CD4-positive, alpha-beta T cell treated with Interleukin-17A for 1 hour (primary cell): ENCODE measurements around the gene GALNT16.
"Not testable (repeated sequence)": the region's sequence is repeated elsewhere in the genome, so short reads cannot be mapped to it uniquely, and the experiment has no call there.

Source experiments
- DNase-seq: peaks from one replicate; pipeline ENCODE4 v3.0.0-alpha.2; 2020

GALNT16 gene

DNA sequence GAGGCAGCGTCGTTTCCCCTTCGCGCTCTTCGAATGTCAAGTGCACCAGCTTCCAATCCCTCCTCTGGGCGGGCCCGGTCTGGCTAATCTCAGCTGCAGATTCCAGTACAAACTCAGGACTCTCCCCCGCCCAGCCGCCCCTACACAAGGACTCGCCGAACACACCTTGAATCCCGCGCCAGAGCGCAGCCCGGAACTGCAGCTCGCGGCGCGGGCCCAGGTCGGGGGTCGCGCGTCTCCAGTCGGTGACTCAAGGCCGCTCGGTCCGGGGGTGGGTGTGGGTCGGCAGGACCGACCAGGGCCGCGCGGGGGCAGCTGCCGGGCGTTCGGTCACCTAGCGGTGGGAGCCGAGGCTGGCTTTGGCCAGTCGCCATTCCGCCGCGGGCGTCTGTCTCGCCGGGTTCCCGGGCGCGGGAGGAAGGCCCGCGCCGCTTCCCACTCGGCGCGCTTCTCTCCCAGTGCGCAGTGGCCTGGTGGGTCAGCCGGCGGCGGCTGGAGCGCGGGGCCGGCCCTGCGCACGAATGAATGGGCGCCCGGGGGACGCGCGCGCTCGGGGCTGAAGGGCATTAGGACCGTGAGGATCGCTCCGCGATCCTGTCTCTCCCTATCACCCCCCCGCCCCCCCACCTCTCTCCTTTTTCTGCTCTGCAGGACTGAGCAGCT is at the start of gene GALNT16:
TSS of gene GALNT16 (plus strand) at position 632 of the 663 bp plus-strand sequence. CDS start 133 bp downstream, outside the sequence.
- no peak for DNase-seq

DNA sequence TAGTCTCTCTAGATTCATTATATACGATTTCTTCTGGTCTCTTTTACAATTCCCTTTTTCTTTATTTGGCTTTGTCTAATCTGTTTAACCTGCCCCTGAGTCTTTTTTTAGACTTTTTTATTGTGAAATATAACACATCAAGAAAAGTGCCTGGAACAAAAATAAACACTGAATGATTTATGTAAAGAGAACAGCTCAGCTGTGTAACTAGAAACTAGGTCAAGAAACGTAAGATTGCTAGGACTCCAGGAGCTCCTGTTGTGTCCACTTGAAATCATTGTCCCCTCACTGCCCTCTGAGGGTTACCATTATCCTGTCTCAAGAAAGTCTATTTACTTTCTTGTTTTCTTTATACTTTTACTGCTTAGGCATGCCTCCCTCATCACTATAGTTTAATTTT is 45.6 kb upstream of the GALNT16 start:
- DNase-seq: no peak

DNA sequence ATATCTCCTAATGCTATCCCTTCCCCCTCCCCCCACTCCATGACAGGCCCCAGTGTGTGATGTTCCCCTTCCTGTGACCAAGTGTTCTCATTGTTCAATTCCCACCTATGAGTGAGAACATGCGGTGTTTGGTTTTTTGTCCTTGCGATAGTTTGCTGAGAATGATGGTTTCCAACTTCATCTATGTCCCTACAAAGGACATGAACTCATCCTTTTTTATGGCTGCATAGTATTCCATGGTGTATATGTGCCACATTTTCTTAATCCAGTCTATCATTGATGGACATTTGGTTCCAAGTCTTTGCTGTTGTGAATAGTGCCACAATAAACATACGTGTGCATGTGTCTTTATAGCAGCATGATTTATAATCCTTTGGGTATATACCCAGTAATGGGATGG is 42.3 kb upstream of the GALNT16 start:
- not testable (repeated sequence) for DNase-seq

DNA sequence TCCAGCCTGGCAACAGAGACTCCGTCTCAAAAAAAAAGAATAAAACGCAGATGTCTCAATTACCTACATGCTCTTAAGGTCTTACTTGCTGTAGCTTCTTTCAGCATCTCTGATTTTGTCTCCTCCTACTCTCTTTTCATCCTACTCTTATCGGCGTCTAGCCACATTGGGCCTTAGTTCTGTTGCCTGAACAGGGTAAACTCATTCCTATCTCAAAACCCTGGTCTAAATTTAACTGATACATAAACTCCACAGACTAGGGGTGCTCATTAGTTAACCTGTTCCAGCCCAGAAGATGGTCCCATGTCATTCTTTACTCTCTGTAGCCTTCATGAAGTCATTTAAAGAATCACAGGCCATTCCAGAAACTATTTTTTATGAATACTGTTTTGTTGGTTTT is 35.0 kb upstream of the GALNT16 start:
- no peak for DNase-seq

DNA sequence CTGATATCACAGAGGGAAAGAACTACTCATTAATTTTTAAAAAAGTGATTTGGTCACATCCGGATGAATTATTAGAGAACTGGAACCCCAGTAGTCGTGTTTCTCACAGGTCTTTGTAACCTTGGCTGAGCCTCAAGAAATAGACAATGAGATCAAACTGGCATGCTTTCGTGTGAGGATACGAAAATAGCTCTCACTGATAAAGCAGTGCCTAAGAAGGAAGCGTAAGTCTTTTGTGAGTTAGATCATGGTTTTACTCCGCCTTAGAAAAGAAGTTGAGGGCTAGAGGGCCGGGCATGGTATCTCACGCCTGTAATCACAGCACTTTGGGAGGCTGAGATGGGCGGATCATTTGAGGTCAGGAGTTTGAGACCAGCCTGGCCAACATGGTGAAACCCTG is 33.8 kb upstream of the GALNT16 start:
- DNase-seq: no peak

DNA sequence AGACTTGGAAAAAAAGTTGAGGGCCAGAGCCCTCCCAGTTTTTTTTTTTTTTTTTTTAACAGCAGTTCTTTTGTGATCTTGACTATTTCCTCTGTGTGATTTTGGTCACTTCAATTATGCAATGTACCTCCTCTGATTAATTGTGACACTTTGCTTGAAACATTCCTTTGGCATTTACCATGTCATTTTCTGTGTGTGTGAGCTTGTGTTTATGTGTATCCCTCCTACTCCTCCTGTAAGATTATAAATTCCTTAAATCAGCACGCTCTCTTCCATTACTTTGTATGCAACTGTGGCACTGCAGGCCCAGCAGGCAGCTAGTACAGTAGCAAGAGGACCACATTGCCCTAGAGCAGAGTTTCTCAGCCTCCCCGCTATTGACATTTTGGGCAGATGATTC is 33.2 kb upstream of the GALNT16 start:
- DNase-seq: no peak

DNA sequence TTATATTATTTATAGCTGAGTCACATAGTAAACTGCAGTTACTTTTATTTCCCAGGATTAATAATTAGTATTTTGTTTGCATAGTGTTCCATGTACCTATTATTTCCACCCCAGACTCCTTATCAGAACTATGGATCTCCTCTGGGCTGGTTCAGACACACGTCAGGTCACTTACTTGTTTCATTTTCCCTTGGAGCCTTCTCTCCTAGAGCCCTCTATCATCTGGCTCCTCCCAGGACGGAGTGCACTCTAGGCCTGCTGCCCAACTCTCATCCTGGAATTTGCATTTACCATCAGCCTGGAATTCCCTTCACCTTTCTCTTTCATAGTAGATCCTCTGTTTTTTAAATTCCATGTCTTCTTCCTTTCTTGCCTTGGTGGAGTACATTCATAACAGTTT is 28.5 kb upstream of the GALNT16 start:
- no peak for DNase-seq

DNA sequence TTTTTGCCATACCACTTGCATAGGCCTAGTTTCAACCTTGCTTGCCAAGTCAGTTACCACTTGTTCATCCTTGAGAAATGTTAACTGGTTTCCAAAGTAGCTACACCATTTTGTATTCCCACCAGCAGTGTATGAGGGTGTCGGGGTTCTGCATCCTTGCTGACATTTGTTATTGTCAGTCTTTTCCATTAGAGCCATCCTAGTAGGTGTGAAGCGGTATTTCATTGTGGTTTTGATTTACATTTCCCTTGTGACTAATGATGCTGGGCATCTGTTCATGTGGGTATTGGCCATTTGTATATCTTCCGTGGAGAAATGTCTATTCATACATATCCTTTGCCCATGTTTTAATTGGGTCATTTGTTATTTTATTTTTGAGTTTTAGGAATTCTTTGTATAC is 27.6 kb upstream of the GALNT16 start:
- DNase-seq: no peak

DNA sequence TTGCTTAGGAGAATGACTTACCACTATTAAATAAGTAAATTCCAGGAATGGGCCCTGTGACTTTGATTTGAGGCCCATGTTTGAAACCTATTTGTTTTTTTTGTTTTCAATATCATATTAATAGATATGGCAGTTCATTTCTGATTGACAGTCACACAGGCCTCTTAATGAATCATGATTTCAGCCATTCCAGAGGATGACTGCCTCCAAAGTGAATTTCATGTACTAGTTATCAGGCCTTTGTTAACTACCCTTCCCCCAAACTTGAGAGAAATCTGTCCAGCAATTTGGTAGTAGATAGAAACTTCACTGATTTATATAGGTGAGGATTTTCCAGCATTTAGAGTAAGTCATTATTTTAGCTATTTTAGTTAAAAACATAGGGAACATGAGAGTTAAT is 25.9 kb upstream of the GALNT16 start:
- DNase-seq: no peak

DNA sequence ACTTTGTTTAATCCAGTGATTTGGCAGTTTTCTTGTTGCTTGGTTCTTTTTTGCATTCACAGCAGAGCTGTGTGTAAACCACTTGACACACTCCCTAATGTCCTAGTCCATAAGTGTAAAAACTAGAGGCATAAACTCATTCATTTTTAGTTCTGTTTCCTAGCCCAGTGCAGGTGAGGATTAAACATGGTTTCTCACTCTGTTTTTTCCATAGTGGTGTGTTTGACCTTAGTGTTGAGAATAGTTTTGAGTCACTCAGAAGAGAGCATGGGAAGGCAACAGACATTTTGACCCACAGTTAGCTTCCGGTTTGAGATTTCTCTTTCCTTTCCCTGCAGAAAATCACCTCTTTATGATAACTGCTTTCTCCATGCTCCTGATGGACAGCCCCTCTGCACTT is 24.2 kb upstream of the GALNT16 start:
- DNase-seq: no peak

DNA sequence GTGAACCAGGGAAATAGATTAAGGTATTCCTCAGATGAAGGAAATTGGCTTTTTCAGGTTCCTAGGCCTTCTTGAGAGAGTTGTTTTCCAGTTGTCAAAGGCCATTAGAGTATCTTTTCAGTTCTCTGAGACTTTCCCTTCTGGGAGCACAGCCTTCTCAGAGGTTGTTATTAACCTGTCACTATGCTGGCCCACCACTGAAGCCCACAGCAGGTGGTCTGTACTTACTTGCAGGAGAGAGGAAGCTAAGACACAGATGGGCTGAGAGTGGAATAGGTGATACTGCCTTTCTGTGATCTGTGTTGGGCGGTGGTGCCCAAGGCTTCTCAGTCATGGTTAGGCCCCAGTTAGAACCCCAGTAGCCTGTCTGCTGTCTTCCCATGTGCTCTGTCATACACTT is 22.8 kb upstream of the GALNT16 start:
- no peak for DNase-seq

DNA sequence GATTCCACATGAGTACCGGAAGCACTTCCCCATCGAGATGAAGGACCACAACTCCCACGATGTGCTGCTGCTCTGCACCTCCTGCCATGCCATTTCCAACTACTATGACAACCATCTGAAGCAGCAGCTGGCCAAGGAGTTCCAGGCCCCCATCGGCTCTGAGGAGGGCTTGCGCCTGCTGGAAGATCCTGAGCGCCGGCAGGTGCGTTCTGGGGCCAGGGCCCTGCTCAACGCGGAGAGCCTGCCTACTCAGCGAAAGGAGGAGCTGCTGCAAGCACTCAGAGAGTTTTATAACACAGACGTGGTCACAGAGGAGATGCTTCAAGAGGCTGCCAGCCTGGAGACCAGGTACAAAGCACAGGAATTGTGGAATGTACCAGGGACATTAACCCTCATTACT is 22.4 kb upstream of the GALNT16 start:
- no peak for DNase-seq

DNA sequence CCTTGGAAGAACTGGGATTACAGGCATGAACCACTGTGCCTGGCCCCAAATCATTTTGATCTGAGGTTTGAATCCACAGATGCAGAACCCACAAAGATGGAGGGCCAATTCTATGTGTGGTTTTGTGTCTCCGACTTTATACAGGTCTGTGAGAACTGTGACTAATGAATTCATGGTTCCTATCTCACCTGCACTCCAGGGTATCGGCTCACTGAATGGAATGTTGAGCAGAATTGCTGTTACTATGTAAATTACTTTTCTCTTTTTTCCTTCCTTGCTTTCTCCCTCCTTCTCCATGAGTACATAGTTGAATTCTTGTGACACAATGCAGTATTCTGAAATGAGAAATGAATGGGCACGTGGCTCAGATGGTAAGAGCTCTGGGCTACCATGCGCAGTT is 21.1 kb upstream of the GALNT16 start:
- no peak for DNase-seq

DNA sequence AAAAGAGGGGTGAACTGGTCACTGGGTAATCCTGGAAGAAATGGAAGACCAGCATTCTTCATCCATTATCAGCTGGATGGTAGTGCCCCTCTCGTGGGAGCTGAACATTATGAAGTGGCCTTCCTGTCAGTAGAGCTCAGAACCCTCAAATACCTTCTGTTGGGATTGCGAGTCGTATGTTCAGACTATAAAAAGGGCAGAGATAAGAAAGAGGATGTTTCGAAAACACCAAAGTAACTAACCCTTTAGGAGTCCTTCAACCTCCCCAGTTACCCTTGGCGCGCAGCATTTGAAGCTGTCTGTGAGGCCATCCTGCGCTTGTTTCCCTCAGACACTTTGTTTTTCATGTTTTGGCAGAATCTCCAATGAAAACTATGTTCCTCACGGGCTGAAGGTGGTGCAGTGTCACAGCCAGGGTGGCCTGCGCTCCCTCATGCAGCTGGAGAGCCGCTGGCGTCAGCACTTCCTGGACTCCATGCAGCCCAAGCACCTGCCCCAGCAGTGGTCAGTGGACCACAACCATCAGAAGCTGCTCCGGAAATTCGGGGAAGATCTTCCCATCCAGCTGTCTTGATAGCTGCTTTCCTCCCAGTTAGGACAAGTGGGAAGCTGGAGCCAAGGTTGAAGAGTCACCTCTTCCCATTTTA is 19.3 kb upstream of the GALNT16 start:
- no peak for DNase-seq

DNA sequence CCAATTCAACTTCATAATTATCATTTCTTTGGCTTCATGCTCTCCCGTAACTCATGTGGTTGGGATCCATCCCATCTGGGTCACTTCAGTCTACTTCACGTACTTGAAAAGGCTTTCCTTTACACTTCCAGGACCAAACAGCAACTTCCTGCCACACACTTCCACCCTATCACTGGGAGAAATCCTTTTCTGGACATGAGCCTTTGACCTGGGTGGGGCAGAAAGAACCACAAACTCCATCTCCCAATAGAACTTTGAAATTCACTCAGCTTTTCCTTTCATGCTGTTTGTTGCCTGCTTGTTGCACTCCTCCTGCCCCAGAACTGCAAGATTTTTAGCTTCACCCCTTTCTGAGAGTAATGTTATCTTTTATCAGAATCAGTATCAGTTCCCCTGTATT is 18.4 kb upstream of the GALNT16 start:
- DNase-seq: no peak

DNA sequence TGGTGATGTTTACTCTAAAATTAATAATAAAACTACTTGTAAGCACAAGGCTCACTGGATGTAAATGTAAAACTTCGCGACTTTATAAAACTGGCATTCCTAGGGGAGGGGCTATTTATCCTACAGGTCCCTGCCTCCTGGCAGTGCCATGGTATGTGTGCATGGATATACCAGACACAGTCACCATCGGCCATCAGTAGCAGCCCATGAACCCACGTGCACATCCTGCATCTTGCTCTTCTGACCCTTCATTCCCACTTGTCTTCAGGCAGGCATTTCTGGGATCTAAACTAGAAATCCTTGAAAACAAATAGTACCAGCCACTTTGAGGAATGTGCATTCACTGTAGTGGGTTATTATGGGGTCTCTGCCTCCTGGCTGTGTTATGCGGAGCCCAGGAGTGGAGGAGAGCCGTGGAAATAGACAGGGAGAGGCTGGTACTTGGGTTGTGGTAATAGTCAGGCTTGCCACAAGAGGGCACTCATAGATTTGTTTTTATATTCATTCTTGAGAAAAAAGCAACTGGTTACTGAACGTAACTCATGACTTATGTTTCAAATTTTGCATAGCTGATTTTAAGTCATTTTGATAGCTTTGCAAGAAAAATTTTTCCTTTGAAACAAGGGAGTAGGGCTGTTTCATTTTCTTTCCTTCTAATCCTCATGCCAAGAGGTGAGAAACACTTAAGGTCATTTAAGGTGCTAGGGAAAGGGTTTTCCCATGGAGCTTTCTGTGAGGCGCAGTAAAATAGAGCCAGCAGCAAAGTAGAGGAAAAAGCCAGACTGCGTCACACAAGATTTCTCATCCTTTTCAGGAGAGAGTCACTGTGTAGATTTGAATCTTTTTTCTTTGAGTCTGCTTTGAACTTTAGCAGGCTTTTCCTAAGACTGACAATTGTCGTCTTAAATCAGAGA is 17.4 kb upstream of the GALNT16 start:
- DNase-seq: peak; percentile 68

DNA sequence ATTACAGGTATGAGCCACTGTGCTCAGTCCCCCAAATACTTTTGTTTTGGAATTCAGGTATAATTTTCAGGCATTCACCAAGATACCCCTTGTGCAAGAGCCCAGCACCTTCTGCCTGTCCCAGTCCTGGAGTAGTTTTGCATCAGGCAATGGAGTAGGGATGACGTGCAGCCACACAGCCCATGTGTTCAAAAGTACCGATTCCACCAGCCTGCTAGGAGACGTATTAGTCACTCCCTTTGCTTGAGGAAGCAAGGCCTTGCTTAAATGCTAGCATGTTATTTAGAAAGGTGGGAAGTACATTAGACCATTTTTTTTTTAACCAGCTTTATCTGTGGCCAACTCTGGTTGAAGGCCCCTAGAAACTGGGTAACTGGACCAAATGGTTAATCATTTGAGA is 15.0 kb upstream of the GALNT16 start:
- no peak for DNase-seq

DNA sequence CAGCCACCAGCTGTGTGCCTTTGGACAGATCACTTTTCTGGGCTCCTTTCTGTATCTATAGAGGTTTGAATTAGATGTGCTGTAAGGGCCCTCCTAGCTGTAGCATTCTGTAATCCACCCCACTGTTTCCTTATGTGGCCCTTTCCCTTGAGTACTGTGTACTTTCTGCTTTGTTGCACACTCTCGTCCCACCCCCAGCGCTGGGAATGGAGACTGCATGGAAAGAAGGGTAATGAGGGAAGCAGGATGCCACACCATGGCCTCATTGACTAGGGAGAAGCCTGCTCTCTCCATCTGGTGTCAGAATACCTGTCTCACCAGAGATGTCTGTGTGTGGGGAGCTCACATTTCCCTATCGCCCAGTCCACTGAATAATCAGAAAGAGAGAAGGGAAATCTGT is 13.6 kb upstream of the GALNT16 start:
- no peak for DNase-seq

DNA sequence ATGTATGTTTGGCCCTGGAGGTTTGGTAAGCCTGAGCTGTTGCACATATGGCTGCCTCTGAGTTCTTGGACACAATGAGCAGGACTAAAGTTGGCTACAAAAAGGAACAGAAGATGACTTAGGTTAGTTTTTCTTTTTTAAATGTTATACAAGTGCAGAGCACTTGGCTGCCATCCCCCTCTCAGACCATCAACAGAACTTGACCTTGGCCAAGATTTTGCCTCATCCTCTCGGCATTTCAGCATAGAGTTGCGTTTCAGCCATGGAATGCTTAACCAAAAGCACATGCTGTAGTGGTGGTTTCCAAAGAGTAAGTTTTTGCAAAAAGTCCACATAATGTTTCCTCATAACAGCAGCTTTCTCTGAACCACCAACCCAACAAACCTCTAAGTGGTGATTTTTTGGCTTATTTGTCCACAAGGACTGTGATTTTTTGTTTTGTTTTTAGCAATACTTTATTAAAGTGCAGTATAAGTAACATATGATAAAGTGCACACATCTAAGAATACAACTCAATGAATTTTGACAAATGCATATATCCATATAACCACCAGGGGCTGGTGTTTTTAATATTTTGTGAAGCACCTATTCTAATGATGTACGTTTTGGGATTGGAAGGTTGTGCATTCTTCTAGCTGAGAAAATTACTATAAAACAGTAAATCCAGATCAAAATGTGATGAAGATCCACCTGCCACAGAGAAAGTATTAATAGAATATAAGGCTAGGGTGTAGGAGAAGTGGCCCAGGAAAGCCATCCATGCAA is 12.1 kb upstream of the GALNT16 start:
- no peak for DNase-seq

DNA sequence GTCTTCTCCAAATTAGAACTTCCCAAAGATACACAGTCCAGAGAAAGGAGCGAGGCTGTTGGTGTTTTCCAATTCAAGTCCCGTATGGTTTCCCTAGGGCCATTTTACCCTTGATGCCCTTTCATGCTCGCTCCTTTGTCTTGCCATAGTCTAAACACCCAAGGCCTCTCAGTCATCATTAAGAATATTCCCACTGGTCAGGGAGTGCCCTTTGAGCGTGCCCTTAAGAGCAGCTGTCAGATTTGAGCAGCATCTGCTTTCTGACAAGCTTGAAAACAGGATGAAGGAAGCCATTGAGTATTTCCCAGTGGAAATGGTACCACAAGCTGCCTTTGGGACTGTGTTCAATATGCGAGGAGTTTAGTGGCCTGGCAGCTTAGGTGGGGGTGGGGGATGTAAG is 10.4 kb upstream of the GALNT16 start:
- DNase-seq: no peak

DNA sequence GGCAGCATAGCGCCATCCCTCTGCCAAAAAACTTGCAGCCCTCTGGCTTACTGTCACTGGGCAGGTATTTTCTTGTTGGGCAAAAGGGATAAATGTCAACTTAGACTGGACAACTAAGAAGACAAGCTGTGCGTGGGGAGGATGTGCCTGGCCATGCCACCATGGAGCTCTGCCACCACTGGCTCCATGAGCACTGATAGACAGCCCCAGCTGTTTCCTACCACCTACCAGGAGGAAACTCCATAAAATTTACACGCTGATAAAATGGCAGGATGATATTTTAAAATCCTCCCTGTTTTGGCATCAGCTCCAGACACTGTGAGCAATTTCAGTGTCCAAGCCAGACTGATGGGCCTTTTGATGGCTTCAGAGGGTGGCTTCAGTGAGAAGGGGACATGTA is 7.1 kb upstream of the GALNT16 start:
- DNase-seq: no peak

DNA sequence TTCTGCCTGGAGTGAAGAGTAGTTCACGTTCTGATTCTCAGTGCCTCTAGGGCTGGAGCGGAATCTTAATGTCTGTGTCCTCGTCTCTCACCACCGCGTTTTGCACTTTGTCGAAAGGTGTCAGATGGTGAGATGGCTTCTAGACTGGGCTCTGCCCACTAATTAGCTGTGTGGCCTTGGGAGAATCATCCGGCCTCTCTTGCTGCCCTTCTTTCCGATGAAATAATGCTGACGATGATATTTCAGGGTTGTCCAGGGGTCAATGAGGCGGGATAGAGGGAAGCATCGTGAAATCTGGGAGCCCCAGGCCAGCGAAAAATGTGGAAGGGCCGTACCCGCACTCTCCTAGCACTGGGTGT is 811 bp upstream of the GALNT16 start:
- DNase-seq: no peak

DNA sequence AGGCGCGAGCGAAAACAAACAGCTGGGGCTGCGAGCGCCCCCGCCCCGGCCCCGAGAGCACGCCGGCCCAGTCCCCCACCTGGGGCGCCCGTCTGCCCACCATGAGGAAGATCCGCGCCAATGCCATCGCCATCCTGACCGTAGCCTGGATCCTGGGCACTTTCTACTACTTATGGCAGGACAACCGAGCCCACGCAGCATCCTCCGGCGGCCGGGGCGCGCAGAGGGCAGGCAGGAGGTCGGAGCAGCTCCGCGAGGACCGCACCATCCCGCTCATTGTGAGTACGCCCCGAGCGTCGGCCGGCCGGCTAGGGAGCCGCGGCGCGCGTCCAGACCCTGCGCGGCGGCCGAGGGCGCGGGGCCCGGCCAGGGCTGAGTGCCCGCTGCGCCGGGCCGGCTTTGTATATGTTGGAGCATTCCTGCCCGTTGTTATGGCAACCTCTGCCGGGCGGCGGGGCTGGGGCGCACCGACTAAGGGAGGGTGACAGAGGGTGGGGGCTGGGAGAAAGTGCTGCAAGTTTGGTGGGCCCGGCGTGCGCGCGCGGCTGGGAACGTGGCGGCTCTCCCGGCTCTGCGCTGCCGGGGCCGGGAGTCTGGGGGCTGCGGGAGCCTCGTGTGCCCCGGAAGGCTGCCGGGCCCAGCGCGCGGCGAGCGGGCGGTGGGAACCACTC is 367 bp downstream of the GALNT16 start:
- no peak for DNase-seq
